ENCODE data around the gene TNS1.

GRCh38 chr2:217843324-217843723 is 159.5 kb downstream of the TNS1 start:
- TF ChIP-seq POLR2A (IDR thresholded peaks at IDR 0.05; ENCODE audit: borderline replicate concordance, extremely low read depth, insufficient read depth, insufficient read length) (no peak), SP1 (IDR thresholded peaks at IDR 0.05; ENCODE audit: low read depth) (no peak), REST (IDR thresholded peaks at IDR 0.05; ENCODE audit: low read depth) (no peak), RAD21 (IDR thresholded peaks at IDR 0.05; ENCODE audit: low read depth) (no peak), JUND (IDR thresholded peaks at IDR 0.05) (no peak), EZH2 (IDR thresholded peaks at IDR 0.05) (no peak)
- TF ChIP-seq, protein P1, sequence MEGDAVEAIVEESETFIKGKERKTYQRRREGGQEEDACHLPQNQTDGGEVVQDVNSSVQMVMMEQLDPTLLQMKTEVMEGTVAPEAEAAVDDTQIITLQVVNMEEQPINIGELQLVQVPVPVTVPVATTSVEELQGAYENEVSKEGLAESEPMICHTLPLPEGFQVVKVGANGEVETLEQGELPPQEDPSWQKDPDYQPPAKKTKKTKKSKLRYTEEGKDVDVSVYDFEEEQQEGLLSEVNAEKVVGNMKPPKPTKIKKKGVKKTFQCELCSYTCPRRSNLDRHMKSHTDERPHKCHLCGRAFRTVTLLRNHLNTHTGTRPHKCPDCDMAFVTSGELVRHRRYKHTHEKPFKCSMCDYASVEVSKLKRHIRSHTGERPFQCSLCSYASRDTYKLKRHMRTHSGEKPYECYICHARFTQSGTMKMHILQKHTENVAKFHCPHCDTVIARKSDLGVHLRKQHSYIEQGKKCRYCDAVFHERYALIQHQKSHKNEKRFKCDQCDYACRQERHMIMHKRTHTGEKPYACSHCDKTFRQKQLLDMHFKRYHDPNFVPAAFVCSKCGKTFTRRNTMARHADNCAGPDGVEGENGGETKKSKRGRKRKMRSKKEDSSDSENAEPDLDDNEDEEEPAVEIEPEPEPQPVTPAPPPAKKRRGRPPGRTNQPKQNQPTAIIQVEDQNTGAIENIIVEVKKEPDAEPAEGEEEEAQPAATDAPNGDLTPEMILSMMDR (IDR thresholded peaks at IDR 0.05 in 2 of 3, conservative IDR thresholded peaks at IDR 0.05 in 1 of 3; ENCODE audit: borderline replicate concordance in 1 of 3, insufficient read depth in 1 of 3, low read depth in 2 of 3, low read length in 2 of 3), result no peak
- TF ChIP-seq, protein P2, sequence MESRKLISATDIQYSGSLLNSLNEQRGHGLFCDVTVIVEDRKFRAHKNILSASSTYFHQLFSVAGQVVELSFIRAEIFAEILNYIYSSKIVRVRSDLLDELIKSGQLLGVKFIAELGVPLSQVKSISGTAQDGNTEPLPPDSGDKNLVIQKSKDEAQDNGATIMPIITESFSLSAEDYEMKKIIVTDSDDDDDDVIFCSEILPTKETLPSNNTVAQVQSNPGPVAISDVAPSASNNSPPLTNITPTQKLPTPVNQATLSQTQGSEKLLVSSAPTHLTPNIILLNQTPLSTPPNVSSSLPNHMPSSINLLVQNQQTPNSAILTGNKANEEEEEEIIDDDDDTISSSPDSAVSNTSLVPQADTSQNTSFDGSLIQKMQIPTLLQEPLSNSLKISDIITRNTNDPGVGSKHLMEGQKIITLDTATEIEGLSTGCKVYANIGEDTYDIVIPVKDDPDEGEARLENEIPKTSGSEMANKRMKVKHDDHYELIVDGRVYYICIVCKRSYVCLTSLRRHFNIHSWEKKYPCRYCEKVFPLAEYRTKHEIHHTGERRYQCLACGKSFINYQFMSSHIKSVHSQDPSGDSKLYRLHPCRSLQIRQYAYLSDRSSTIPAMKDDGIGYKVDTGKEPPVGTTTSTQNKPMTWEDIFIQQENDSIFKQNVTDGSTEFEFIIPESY (IDR thresholded peaks at IDR 0.05; ENCODE audit: extremely low read depth, insufficient replicate concordance, low read length), result no peak

Data from HCT116 (cell line).